ENCODE measurements around the gene BTBD9. TPM values are rescaled to one million over a fixed set of nuclear protein-coding genes. Genes with fewer than 3 reads are reported as not detected.

Gene BTBD9
- total RNA-seq, 1 donor from 2014 or later: 23.0 TPM

- no peak overlapping the region for H3K4me3 Mint-ChIP-seq
- no peak for TF ChIP-seq CTCF (IDR thresholded peaks at IDR 0.05; ENCODE audit: unreplicated experiment)
- H3K27ac Mint-ChIP-seq: no peak overlapping the region
- H3K4me1 Mint-ChIP-seq: peaks cover 21% of the 10 kb centered on the region
- no peaks in the 10 kb centered on the region for H3K27me3 Mint-ChIP-seq (ENCODE audit: low read depth)
- peaks cover 7% of the 10 kb centered on the region for H3K36me3 Mint-ChIP-seq
- H3K9me3 Mint-ChIP-seq: no peaks in the 10 kb centered on the region
- DNase-seq (ENCODE audit: low spot score in 2 of 2, unreplicated experiment in 2 of 2): no peak
Measured at GRCh38 chr6:38174806-38175495, 464.8 kb downstream of the BTBD9 start.

- Mint-ChIP-seq H3K9me3 (no peaks in the 10 kb centered on the region), H3K27me3 (ENCODE audit: low read depth) (no peaks in the 10 kb centered on the region), H3K4me3 (no peak overlapping the region), H3K4me1 (peaks cover 24% of the 10 kb centered on the region), H3K36me3 (peaks cover 7% of the 10 kb centered on the region), H3K27ac (no peak overlapping the region)
- no peak for DNase-seq (ENCODE audit: low spot score in 2 of 2, unreplicated experiment in 2 of 2)
- no peak for TF ChIP-seq CTCF (IDR thresholded peaks at IDR 0.05; ENCODE audit: unreplicated experiment)
Measured at GRCh38 chr6:38174315-38174714, 465.4 kb downstream of the BTBD9 start.

GRCh38 chr6:38173909-38174308, 465.8 kb downstream of the BTBD9 start:
- Mint-ChIP-seq H3K4me1 (peaks cover 24% of the 10 kb centered on the region), H3K27ac (no peak overlapping the region), H3K4me3 (no peak overlapping the region), H3K9me3 (no peaks in the 10 kb centered on the region), H3K36me3 (peaks cover 7% of the 10 kb centered on the region), H3K27me3 (ENCODE audit: low read depth) (no peaks in the 10 kb centered on the region)
- DNase-seq (ENCODE audit: low spot score in 2 of 2, unreplicated experiment in 2 of 2): no peak
- TF ChIP-seq CTCF (IDR thresholded peaks at IDR 0.05; ENCODE audit: unreplicated experiment): no peak

GRCh38 chr6:38172739-38173410, 466.9 kb downstream of the BTBD9 start:
- Mint-ChIP-seq H3K4me3 (no peak overlapping the region), H3K36me3 (peaks cover 7% of the 10 kb centered on the region), H3K4me1 (peaks cover 23% of the 10 kb centered on the region), H3K9me3 (no peaks in the 10 kb centered on the region), H3K27me3 (ENCODE audit: low read depth) (no peaks in the 10 kb centered on the region), H3K27ac (no peak overlapping the region)
- DNase-seq (ENCODE audit: low spot score in 2 of 2, unreplicated experiment in 2 of 2): no peak
- no peak for TF ChIP-seq CTCF (IDR thresholded peaks at IDR 0.05; ENCODE audit: unreplicated experiment)

GRCh38 chr6:38171997-38172738, 467.6 kb downstream of the BTBD9 start:
- TF ChIP-seq CTCF (IDR thresholded peaks at IDR 0.05; ENCODE audit: unreplicated experiment): no peak
- DNase-seq (ENCODE audit: low spot score in 2 of 2, unreplicated experiment in 2 of 2): no peak
- peaks cover 16% of the 10 kb centered on the region for H3K4me1 Mint-ChIP-seq
- no peak overlapping the region for H3K27ac Mint-ChIP-seq
- peaks cover 7% of the 10 kb centered on the region for H3K36me3 Mint-ChIP-seq
- no peaks in the 10 kb centered on the region for H3K9me3 Mint-ChIP-seq
- H3K4me3 Mint-ChIP-seq: no peak overlapping the region
- H3K27me3 Mint-ChIP-seq (ENCODE audit: low read depth): no peaks in the 10 kb centered on the region

Data from mesothelial cell of epicardium (in vitro differentiated cells).